Lower leg skin (tissue), 3 donors: ENCODE measurements around the gene IGFBP7.

Experiments used
- POLR2A ChIP-seq, 2 donors: fragments of 450-650 bp; IDR thresholded peaks; one replicate each; pipeline ENCODE4 v1.6.1; 2016 to 2017; ENCODE audit warnings: antibody characterized with exemption in 2 of 2, mild to moderate bottlenecking in 1 of 2, moderate library complexity in 1 of 2
- TF ChIP-seq, protein P1 (sequence below), 3 donors: fragments of 450-650 bp; IDR thresholded peaks; one replicate each; pipeline ENCODE4 v1.5.1; 2016; ENCODE audit warnings: antibody characterized with exemption in 3 of 3, mild to moderate bottlenecking in 3 of 3, moderate library complexity in 2 of 3

DNA sequence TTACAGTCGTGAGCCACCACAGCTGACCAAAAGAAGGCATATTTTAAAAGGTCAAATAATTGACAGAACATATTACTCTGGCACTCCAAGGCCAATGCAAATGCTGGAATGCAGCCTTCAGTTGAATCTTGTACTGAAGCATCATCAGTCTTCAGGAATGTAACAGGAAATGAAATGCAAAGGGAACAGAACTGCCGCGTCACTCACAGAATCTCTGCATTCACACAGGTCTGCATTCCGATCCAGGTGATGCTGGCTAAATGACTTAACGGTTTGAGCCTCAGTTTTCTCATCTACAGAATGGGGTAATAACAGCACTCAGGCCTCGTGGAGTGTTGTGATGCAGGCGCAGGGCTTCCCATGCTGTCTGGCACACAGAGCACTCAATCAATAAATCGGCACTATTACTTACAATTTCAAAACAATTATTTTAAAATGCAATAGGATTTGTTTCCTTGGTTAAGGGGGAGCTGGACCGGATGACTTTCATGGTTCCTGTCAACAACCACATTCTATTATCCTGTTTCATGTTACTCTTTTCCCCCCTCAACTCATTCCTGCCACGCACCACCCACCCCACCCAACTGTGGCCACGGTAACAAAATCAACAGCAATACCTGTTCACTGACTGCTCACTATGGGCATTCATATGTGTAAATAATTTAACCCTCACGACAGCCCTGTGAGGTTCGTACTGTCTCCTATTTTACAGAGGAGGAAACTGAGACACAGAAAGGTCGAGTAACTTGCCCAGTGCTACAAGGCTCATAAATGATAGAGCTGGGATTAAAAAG, 32.4 kb downstream of the IGFBP7 start:
- TF ChIP-seq POLR2A (IDR thresholded peaks at IDR 0.05): no peak
- TF ChIP-seq, protein P1, sequence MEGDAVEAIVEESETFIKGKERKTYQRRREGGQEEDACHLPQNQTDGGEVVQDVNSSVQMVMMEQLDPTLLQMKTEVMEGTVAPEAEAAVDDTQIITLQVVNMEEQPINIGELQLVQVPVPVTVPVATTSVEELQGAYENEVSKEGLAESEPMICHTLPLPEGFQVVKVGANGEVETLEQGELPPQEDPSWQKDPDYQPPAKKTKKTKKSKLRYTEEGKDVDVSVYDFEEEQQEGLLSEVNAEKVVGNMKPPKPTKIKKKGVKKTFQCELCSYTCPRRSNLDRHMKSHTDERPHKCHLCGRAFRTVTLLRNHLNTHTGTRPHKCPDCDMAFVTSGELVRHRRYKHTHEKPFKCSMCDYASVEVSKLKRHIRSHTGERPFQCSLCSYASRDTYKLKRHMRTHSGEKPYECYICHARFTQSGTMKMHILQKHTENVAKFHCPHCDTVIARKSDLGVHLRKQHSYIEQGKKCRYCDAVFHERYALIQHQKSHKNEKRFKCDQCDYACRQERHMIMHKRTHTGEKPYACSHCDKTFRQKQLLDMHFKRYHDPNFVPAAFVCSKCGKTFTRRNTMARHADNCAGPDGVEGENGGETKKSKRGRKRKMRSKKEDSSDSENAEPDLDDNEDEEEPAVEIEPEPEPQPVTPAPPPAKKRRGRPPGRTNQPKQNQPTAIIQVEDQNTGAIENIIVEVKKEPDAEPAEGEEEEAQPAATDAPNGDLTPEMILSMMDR (IDR thresholded peaks at IDR 0.05): no peak
